Left lobe of liver (tissue), 2 donors: ENCODE measurements around the gene GREM2. TPM values are rescaled to one million over a fixed set of nuclear protein-coding genes. Genes with fewer than 3 reads are reported as not detected.
A peak's percentile ranks its signal among the peaks of the same experiment; 100 is the strongest.

Experiments
- ATAC-seq: fragments of 200-7000 bp; cut with Tn5 transposase; one replicate; pipeline ENCODE4 v1.9.1; 2020; ENCODE audit warnings: mild to moderate bottlenecking, moderate library complexity
- DNase-seq: peaks from one replicate; pipeline ENCODE4 v3.0.0-alpha.2; 2020; ENCODE audit warnings: low spot score
- total RNA-seq: library from RNA; stranded (reverse); gene quantifications from one replicate; pipeline ENCODE4 v1.2.1, GENCODE V29; 2021
- donor health status: DM: no; HTN: no; CAD: no; lungs with moderate emphysema.
- donor health status: DM: no; HTN: yes; CAD: no.

GREM2 gene
- total RNA-seq, 1 donor from 2014 or later = 20.1 TPM

DNA sequence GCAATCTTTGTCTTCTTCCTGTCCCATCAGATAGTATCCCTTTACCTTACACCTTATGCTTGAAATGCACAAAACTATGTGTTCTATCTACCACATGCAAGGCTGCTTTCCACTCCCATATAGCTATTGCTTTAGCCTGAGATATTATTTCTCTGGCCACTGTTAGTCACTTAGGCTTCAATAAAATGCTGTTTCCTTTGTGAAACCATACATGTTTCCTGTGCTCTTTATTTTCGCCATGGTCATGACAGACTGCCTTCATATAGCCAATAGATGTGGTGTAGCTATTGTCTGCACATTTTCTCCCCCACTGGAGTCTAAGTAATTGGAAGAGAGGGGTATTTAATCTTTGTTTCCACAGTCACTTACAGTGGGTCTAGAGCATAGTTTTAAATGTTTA, 108.4 kb downstream of the GREM2 start:
- DNase-seq (no peak), ATAC-seq (no peak)

DNA sequence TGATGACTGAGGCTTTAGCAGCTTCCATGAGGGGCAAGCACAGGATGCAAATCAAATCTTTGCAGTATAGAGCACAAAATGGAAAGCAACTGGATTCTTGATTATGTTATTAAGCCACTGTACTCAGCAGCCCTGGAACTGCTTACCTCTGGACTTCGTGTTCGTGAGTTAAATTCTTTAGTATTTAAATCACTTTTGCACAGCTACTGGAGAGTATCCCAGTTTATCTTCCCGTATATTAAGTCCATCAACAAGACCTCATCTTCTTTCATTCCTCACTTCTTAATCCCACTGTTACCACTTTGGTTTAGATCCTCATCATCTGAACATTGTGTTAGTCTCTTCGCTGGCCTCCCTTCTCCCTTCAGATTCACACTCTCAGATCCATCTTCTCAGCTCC, 108.9 kb downstream of the GREM2 start:
- DNase-seq (no peak), ATAC-seq (no peak)

DNA sequence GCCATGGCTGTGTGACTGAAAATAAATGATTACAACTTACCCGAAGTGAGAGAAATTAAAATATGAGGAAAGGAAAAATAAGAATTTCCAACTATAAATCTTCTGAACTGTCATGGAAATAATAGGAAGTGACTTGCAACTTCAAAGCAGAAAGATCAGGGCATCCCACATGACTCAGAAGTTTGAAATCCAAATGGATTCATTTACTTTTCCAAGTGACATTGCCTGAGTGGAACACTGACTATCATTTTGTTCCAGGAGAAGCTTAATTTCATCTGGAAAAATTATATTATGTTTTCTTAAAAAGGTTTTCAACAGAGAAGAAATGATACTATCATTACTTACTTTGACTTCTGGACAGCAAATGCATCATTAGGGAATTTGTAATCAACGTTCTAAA, 110.8 kb downstream of the GREM2 start:
- DNase-seq = no peak
- ATAC-seq = no peak

DNA sequence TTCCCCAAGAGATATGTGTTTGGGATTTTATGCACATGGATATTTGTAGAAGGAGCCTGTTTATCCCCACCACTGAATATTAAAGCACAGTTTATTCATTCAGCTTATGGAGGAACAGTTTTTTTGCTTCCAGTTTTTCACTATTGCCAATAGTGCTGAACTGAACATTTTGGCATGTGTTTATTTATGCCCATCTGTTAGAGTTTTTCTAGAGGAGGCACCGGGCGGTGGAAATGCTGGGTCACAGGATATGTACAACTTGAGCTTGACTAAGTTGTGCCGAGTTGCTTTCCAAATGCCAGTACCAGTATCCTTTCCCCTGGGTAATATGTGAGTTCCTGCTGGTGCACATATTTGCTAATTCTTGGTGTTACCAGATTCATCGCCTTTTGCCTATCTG, 111.3 kb downstream of the GREM2 start:
- no peak for ATAC-seq

DNA sequence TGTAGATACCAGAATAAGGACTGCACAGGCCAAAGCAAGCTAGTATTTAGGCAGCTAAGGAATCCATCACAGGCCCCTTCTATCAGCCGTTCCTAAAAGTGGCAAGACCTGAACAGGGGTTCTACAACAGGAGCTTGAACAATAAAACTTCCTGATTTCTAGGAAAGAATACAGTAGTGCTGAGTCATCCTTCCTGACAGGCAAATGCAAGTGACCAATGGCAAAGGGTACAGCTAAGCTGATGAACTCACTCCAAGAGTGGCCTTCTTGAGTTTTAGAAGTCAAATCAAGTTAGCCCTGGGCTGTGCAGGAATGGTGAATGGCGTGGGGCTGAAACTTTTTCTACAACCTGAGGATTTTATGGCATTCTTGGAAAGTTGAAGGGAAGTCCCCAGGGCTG, 112.9 kb downstream of the GREM2 start:
- no peak for DNase-seq
- peak; percentile 34 for ATAC-seq

More for the DNA sequence above, 111.3 kb downstream of the GREM2 start:
- DNase-seq = no peak

DNA sequence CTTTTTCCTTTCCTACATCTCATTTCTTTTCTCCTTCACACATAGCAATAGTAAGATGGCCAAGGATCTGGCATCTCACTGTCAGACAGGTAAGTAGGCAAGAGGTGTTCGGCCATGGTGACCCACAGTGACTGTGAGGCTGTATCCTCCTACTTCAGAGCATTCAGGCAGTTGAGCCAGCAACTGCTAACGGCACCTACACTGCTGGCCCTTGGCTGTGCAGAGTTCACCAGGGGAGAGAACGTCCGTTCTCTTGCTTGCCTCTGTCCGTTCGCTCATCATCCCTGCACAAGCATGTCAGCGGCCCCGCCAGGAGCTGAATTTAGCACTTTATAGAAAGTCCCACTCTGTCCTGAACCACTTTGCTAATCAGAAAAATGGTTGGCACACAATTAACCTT, 113.6 kb downstream of the GREM2 start:
- ATAC-seq (peak; percentile 28), DNase-seq (no peak)

DNA sequence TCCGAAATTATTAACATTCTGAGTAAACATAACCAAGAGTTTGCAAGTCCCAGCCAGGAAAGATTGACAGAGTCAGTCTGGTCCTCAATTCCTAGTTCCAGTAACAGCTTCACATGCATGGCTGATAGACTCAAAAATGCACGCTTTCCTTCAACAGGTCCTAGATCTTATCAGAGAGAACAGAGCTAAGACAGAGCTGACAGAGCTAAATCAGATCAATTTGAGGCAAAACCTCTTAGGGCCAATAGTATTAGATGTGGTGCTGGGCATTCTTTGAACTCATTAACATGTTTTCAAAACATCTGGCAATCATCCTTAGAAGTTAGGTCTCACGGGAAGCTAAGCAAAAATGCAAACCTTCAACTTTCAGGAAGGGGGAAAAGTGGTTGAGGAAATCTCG, 114.0 kb downstream of the GREM2 start:
- DNase-seq (no peak), ATAC-seq (no peak)

DNA sequence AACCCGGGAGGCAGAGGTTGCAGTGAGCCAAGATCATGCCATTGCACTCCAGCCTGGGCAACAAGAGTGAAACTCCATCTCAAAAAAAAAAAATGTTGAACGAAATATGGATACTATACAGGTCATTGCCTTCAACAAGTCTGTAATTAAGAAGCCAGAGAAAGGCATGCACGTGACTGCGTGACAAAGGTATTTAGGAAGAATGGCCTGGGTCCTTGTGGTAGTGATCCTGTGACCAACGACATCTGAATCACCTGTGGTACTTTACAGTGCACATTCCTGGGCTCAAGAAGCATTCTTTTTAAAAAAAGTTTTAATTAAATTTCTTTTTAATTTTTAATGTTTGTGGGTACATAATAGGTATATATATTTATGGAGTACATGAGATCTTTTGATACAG, 115.0 kb downstream of the GREM2 start:
- DNase-seq = no peak
- ATAC-seq = no peak

DNA sequence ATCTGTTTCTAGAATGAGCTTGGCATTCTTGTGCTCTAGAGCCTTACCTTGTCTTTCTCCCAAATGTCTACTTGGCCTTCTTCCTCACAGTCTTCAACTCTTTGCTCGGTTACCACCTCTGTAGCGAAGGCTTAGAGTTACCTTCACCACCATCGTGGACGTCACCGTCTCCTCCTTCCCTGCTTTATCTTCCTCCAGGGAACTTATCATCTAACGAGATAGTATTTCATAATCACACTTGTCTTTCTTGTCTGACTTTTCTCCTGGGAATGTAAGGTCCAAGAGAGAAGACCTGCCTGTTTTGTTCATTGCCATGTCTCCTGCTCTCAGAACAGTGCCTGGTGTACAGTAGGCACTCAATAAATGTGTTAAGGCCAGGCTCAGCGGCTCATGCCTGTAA, 115.6 kb downstream of the GREM2 start:
- no peak for DNase-seq
- no peak for ATAC-seq

DNA sequence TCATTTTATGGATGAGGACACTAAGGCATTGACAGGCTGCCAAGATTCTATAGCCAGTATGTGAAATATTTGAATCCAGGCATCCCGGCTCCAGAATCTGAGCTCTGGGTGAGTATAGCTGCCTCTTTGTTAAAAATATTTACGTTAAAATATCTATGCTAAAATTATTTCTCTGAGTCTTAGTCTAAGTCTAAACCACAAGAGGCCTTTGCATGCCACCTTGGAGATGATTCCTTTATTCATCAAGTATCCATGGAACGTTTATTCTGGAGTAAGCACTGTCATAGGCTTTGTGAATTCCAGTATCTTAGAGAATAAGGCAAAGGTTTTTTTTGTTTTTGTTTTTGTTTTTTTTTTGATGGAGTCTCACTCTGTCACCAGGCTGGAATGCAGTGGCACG, 116.4 kb downstream of the GREM2 start:
- DNase-seq (no peak), ATAC-seq (no peak)

DNA sequence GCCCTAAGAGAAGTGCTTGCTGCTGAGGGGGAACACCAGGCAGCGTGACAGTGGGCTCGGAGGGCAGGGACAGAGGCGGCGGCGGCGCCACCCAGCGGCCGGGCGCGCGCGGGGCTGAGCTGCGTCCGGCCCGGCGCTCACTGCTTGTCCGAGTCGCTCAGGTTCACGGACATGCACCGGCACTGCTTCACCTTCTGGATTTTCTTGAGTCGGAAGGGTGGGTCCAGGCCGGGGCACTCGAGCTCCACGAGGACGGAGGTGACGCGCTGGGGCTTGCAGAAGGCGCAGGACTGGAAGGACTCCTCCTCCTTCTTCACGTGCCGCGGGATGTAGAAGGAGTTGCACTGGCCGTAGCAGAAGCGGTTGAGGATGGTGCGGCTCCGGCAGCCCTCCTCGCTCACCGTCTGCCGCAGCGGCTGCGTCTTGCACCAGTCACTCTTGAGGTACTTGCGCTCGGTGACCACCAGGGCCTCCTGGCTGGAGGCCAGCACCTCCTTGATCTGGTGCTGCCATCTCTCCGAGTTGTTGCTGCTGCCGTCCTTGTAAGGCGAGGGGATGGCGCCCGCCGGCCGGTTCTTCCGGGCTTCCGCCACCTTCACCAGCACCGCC, 119.0 kb downstream of the GREM2 start:
- ATAC-seq = peak; percentile 12
- DNase-seq = no peak

DNA sequence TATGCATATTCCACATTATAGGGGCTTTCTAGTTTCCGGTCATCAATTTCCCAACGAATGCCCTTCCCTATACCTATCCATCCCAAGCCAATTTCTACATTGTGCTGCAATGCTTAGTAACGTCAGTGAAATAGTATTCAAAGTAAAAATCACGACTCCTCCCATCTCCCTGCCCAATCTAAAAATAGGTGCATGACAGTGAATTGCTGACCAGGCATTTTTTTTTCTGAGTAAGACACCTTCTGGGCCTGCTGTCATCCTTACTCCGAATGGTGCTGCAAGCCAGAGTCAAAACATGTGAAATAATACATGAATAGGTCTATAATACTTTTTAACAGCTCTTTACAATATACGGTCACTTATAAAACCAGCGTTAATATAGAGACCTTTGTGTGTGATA, 120.2 kb downstream of the GREM2 start:
- ATAC-seq (no peak), DNase-seq (no peak)

DNA sequence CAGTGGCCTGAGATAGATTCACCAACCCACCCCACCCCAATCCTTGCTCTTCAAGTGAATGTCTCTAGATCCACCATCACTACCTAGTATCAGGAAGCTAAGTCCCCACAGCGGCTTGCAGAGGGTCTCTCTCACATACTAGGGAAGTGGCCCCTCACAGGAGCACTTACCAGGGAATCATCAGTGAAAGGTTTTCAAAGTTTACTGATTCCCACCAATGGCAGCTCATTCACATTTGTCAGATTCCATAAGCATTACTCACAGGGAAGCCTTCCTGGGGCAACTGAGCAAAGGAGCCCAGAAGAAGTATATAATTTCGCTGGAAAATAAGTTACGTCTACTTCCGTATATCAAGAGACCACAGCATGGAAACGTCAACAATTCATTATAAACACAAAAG, 120.8 kb downstream of the GREM2 start:
- no peak for ATAC-seq
- DNase-seq = no peak

DNA sequence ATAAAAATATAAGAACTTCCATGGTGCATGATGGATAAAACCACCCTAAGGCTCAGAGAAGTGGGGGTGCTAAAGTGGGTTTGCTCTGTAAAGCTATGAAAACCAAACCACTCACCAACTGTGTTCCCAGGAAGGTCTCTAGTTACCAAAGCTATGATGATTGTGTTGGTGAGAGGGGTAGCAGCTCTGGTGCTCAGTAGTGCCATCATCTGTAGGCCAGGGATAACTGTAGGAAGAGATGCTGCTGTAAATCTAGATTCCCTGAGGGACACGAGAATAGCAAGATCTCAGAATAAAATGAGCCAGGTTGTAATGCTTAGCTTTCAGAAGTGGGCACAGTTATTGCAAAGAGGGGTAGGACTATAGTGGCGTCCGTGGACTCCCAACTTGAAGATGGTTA, 124.5 kb downstream of the GREM2 start:
- ATAC-seq (peak; percentile 37), DNase-seq (no peak)

DNA sequence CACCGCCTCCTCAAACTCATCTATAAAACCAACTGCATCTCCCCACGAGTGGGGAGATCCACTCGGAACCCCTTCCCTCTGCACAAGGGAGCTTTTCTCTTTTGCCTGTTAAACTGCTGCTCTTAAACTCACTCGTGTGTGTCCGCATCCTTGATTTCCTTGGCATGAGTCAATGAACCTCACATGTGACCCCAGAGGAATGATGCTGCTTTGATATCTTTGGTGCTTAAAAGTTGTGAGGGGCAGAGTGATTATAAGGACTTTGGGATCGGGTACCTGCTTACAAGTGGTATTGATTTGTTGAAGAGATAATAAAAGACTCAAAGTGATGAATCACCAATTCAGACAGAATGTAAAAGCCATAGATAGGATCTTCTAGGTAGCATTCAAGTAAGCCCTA, 125.3 kb downstream of the GREM2 start:
- no peak for DNase-seq
- ATAC-seq = no peak

DNA sequence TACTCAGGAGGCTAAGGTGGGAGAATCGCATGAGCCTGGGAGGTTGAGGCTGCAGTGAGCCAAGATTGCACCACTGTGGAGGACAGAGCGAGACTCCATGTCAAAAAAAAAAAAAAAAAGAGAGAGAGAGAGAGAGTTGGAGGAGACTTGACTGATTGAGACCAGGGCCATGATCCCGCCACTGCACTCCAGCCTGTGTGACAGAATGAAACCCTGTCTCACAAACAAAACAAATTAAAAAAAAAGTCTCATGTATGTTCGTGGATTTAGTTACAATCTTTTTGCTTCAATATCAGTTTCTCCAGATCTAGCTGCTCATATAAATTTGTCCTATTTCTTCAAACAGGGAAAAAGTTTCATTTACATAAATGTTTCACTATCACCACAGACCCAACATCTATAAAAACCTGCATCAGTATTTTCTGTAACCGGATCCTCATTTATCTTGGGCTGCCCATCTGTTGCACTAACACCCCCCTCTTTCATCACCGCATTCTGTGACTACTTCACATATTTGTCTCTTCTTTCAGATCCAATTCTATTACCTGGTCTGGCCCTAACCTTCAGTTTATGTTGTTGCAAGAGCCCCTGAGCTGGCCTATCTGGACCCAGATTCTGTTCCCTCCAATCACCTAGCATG, 127.0 kb downstream of the GREM2 start:
- DNase-seq (no peak), ATAC-seq (no peak)

DNA sequence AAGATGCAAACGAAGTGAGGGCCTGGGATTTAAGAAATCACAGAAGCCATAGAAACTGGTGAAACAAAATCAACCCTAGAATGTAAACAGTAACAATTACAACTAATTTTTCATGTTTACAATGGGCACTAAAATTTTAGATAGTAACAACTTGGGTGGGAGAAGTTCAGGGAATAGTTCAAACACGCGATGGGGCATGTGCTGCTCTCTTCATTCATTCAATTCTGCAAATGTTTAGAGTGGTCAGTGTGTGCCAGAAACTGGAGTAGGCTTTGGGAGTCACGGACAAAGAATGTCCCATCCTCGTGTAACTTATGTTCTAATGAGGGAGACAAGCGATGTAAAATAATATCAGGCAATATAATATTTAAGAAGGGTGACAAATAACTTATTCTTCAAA, 133.4 kb downstream of the GREM2 start:
- ATAC-seq = no peak
- no peak for DNase-seq

DNA sequence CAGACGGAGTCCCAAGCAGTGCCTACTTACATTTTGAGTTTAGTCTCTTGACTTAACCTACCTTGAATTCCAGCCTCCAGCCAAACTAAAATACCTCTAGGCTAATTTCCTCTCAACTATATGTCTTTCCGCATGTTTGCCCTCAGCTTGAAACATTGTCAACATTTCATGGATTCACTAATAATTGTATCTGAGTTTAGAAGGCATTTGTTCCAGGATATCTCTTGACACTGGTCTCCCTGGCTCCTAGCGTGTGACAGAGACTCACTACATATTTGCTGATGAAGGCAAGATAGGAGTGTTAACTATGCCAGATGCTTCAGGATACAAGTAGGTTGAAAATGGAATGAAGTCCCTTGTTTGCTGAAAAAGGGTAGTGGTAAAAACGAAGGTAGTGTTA, 136.1 kb downstream of the GREM2 start:
- ATAC-seq = no peak
- no peak for DNase-seq

DNA sequence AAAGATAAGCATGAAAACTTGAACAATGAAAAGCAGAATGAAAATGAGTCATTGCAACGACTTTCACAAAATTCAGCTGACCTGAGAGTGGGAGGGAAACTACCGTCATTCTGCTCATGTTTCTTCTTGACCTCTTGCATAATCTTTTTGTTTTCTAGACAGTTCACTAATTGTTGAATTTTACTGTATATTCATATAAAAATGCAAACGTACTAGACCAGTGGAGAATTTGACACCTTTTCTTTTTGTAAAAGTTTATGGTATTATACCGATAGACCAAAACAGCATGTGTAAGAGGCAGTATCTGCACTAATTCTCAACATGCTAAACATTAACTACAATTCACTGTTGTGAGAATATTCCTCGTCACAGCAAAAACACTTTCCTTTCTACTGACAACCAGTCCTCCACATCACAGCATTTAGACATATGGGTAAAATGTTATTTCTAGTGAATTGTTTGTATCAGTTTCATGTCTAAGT, 137.8 kb downstream of the GREM2 start:
- DNase-seq (no peak), ATAC-seq (peak; percentile 91)

DNA sequence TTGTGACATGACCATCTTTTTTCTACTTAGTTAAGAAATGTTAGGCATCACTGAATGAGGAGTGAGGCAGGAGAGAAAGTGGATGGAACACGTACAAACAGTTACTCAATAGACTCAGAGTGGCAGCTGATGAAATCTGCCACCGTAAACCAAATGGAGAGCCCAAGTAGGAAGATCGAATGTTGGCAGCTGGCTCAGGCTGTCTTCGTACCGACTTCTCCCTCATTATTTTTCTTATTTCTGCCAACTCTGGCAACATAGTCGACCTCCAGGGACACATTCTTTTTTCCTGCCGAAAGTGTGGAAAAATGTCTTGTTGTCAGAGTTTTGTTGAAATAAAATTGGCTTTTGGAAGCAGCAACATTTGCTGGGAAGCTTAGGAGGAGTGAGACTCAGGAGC, 143.3 kb downstream of the GREM2 start:
- peak; percentile 98 for ATAC-seq

DNA sequence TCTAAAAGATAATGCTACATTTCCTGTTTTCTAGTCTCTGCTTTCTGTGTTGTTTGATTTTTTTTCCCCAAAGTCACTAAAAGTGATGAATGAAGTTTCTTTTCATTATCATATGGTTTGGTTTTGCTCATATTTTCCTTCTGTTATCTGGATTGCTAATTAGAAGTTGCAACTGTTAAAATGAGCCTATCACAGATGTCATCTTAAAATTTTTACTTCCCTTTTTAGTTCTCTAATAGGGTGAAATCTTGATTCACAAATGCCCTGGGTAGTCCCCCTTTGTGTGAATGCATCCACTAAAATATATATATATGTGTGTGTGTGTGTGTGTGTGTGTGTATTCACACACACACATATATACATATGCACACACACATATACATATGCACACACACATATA, 144.1 kb downstream of the GREM2 start:
- DNase-seq (no peak), ATAC-seq (no peak)

More for the DNA sequence above, 143.3 kb downstream of the GREM2 start:
- DNase-seq = peak; percentile 49

DNA sequence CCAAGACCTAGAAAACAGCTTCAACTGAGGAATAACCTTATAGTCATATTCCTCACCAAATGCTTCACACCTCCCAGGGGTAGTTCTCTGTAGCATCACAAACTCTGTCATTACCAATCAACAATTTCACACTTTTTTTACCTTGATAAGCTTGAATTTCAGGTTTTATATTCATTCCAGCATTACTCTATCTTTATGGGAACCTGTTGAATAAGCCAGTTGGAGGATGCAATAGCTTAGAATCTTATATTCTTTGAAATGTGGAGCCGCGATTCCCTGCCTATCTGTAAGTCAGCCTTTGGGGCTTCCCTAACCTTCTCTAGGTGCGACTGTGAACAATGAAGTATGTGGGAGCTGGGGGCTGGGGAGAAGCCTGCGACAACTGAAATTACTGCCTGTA, 145.4 kb downstream of the GREM2 start:
- ATAC-seq (no peak), DNase-seq (no peak)

DNA sequence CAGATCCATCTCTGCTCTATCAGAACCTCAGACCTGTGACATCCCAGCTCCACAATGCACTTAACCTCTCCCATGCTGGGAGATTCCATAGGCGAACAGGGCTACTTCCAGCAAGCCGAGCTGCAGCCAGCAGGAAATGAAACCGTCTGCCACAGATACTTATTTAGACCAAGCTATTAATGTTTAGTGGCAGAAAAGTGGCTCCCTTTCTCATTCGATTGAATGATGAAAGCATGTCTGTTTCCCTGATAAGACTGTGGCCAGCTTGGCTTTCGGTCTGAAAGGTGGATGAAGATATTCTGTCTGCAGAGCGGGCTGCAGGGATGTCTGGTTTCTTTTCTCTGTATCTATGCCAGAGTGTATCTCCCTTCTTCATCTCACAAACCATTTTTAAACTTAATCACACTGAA, 146.4 kb downstream of the GREM2 start:
- ATAC-seq = no peak

More for the DNA sequence above, 146.4 kb downstream of the GREM2 start:
- no peak for DNase-seq
